HG03469 (cell line): ENCODE measurements around the gene ATP6V1E1.
"Not testable (repeated sequence)": the region's sequence is repeated elsewhere in the genome, so short reads cannot be mapped to it uniquely, and the experiment has no call there.

Experiments
- ATAC-seq: cut with Tn5 transposase; IDR thresholded peaks from one replicate; pipeline ENCODE4 v1.9.1; 2021; ENCODE audit warnings: mild to moderate bottlenecking, moderate library complexity, moderate number of reproducible peaks; ENCODE audit not compliant: unreplicated experiment

ATP6V1E1 gene

DNA sequence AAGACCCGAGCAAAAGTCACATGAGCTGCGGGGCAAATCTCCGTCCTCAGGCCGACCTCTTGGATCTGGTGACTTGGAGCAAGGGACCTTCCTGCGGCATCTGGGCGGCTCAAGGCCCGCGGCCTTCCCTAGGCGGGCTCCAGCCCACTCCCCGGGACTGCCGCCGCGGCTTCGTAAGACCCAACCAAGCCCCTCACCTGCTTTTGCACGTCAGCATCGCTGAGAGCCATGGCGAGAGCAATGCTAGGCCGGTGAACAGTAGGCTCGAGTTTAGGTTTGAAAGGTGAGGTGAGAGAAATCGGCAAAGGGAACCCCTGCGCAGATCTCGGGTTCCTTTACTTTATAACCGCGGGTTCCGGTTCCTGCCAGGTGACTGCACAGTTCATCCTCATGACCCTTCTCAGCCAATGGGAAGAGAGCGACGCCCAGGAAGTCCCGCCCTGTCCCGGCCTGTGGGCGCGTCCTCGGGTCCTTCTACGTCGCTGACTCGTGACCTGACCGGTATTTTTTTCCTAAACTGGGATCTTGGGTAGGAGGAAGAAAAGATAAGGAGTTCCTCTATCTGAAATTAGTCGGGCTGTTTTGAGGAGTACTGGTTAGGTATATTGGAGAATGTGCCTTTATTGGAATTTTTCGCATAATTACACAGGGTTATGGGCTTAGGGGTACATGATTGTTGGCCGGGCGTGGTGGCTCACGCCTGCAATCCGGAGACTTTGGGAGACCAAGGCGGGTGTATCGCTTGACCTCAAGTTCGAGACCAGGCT, at the start of gene ATP6V1E1:
TSS of gene ATP6V1E1 (minus strand) at position 344 of the 767 bp plus-strand sequence. CDS start at position 230, 114 bp downstream.
- ATAC-seq = peak; percentile 89

DNA sequence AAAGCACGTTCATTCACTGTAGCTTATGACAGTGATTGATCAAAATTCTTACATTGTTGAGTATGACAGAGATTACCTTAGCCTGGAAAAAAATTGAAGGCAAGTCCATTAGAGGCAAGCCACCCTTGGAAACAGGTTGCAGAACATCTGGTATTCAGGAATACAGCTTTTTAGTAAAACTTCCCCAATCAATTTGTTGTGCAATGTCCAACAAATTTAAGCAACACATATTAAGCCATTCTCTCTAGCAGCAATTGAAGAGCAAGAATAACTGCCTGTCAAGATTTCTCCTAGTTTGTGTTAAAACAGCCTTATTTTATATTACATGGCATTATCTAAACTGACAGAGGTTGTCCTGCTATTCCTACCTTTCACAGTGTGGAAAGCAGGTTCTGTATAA, 47.0 kb upstream of the ATP6V1E1 start:
- no peak for ATAC-seq

DNA sequence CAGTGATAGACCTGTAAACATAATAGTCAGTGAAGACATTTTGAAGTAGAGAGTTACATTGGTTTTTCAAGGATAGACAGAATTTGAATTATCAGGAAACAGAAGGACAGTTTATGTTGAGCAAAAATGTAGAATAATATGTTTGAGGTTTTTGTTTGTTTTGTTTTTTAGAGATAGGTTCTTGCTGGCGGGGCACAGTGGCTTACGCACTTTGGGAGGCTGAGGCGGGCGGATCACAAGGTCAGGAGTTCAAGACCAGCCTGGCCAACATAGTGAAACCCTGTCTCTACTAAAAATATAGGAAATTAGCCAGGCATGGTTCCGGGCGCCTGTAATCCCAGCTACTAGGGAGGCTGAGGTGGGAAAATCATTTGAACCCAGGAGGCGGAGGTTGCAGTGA, 45.6 kb upstream of the ATP6V1E1 start:
- no peak for ATAC-seq

DNA sequence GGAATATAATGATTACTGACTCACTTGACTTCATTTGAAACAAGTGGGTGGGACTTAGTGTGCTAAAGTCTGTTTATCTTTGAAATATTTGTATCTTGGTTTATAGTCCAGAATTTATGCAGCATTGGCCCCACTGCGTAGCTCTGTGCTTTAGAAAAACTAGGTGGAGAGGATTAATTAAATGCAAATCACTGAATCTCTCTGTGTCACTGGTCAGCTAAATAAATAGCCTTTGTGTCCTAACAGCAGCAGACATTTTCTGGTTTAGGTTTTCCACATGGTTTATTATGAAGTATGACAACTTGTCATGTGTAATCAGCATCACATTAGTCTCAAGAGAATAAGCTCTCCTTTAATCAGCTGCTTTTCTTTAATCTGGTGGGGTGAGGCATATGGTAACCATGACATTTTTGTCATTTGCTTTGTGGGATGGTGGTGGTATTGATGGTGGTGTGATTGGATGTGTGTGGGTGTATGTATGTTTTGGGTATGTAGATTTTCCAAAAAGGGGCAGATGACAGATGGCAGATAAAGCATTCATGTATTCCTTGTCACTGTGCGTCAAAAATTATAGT, 44.0 kb upstream of the ATP6V1E1 start:
- no peak for ATAC-seq

DNA sequence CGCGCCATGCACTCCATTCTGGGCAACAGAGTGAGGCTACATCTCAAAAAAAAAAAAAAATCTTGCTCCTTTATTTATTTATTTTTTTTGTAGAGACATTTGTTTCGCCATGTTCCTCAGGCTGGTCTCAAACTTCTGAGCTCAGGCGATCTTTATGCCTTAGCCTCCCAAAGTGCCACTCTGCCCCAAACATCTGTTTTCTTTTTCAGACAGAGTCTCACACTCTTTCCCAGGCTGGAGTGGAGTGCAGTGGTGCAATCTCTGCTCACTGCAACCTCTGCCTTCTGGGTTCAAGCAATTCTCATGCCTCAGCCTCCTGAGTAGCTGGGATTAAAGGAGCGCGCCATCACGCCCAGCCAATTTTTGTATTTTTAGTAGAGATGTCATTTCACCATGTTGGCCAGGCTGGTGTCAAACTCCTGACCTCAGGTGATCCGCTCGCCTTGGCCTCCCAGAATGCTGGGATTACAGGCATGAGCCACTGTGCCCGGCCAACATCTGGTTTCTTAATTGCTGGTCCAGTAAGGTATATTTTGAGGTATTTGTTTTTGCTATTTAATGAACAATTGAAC, 43.1 kb upstream of the ATP6V1E1 start:
- ATAC-seq = not testable (repeated sequence)

DNA sequence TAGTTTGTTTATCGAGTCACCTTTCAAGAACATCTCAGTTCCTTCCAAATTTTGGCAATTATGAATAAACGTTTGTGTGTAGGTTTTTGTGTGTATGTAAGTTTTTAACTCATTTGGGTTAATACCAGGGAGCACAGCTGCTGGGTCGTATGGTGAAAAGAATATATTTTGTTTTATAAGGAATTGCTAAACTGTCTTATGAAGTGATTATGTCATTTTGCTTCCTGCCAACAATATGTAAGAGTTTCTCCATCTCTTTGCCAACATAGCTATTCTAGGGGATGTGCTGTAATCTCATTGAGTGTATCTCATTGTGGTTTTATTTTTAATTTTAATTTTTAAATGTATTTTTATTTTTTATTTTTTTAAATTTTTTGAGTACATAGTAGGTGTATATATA, 37.3 kb upstream of the ATP6V1E1 start:
- no peak for ATAC-seq

DNA sequence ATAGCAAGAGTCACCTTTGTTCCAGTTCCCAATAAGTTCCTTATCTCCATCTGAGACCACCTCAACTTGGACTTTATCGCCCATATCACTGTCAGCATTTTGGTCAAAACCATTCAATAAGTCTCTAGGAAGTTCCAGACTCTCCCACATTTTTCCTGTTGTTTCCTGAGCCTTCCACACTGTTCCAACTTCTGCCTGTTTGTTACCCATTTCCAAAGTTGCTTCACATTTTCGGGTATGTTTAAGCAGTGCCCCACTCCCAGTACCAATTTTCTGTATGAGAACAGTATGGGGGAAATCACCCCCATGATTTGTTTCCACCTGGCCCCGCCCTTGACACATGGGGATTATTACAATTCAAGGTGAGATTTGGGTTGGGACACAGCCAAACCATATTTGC, 36.7 kb upstream of the ATP6V1E1 start:
- ATAC-seq = no peak

DNA sequence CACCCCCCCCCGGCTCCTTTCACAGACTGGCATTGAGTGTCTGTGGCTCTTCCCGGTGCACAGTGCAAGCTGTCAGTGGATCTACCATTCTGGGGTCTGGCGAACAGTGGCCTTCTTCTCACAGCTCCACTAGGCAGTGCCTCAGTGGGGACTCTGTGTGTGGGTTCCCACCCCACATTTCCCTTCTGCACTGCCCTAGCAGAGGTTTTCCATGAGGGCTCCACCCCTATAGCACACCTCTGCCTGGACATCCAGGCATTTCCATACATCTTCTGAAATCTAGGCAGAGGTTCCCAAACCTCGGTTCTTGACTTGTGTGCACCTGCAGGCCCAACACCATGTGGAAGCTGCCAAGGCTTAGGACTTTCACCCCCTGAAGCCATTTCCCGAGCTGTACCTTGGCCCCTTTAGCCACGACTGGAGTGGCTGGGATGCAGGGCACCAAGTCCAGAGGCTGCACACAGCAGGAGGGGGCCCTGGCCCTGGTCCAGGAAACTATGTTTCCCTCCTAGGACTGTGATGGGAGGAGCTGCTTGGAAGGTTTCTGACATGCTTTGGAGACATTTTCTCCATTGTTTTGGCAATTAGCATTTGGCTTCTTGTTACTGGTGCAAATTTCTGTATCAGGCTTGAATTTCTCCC, 36.0 kb upstream of the ATP6V1E1 start:
- no peak for ATAC-seq

DNA sequence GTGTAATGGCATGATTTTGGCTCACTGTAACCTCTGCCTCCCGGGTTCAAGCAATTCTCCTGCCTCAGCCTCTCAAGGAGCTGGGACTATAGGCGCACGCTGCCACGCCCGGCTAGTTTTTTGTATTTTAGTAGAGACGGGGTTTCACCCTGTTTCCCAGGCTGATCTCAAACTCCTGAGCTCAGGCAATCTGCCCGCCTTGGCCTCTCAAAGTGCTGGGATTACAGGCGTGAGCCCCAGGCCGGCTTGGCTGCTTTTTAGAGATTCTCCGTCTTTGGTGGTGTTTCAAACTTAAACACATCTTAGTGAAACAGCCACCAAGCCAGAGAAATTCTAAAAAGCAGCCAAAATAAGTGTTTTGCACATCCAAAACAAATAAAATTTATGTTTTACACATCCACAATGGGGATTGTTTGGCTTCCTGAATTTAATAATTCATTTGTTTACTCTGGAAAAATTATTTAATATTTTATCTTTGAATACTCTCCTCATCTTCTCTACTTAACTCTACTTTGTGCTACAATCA, 28.4 kb upstream of the ATP6V1E1 start:
- ATAC-seq = no peak

DNA sequence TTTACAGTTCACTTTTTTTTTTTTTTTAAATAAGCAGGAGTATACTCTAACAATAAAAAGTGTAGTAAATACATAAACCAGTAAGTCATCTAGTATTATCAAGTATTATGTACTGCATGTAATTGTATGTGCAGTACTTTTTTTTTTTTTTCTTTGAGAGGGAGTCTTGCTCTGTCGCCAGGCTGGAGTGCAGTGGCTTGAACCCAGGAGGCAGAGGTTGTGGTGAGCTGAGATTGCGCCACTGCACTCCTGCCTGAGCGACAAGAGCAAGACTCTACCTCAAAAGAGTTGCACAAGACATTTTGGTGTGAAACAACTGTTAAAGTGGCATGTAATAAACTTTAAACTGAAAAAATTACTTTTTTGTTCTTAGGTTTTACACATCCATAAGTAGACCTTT, 26.7 kb upstream of the ATP6V1E1 start:
- ATAC-seq = no peak

DNA sequence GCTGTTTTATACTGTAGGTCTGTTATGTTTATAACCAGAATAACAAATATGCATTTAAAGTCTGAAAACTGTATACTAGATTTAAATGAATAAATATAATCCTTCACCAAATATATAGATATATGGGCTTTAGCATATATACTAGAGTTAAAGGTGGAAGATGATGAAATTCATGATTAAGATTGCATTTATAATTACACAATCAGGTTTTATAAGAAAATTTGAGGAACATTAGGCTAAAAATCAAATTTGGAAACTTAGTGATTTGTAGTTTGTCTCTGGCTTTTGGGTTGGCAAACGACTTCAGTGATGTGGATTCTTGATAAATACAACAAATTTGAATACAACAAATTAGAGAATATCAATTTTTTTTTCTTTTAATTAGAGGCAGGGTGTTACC, 20.0 kb upstream of the ATP6V1E1 start:
- no peak for ATAC-seq

DNA sequence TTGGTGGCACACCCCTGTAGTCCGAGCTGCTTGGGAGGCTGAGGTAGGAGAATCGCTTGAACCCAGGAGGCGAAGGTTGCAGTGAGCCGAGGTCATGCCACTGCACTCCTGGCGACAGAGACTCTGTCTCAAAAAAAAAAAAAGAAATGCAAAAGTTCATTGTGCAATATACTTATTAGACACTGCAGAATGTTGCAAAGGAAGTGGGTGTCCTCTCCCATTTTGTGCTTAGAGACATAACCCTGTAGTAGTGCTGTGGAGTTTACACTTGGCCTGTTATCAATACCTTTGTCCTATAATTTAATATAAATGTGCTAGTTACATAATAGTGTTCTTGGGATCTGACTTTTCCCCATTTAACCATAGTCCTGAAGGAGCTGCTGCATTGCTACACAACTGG, 19.4 kb upstream of the ATP6V1E1 start:
- ATAC-seq = no peak

DNA sequence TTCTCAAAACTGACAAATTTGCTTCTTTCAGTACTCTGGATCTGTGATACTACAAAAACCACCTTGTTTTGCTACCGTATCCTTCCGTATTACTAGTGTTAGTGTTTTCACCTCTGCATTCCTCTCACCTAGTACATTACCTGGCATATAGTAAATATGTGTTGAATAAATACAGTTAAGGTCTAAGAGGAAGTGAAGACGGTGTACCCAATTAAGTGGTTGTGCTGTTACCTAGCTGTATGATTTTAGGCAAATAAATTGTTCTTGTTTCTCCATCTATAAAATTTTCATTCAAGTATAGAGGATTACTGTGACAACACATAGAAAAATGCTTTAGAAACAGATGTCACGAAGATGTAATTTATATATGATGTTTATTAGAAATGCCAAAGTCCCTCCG, 18.9 kb upstream of the ATP6V1E1 start:
- ATAC-seq = no peak

DNA sequence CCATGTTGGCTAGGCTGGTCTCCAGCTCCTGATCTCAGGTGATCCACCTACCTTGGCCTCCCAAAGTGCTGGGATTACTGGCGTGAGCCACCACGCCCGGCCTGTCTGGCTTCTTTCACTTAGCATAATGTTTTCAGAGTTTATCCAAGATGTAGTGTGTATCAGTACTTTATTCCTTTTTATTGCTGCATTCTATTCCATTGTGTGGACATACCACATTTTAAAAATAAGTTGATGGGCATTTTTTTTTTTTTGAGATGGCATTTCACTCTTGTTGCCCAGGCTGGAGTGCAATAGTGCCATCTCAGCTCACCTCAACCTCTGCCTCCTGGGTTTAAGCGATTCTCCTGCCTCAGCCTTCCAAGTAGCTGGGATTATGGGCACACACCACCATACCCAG, 13.8 kb upstream of the ATP6V1E1 start:
- ATAC-seq = not testable (repeated sequence)

DNA sequence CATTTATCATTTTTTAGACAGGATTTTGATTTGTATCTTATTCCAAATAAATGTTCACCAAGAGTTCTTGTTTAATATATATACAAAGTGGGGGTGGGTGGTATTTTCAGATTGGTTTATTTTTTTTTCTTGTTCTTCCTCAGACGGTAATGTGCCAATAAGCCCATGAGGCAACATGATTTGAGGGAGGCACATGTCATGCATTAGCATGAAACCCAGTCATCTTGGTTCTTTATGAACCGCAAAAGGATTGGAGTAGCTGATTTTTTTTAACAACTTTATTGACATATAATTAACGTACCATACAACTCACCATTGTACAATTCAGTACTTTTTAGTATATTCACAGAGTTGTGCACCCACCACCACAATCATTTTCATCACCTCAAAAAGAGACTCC, 12.7 kb upstream of the ATP6V1E1 start:
- ATAC-seq = no peak

DNA sequence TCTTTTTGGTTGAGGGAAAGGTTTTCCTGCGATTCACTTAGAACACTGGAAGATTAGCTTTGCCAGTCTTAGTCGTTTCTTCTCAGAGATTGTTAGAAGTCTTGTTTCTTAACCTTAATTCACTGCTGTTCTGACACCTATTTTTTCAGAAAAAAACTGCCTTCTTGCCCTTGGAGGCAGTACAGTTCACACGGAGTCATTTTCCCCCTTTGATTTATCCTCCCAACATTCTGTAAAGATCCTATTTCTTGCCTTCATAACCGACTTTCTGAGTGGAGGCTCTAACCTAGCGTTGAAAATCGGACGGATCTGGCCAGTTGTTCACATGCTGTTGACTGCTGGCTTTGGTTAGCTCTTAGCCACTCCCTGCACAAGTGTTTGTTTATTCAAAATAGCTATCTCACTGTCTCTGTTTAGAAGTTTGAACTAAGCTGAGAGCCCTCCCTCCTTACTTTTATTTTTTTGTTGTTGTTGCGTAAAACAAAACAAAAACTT, 10.7 kb upstream of the ATP6V1E1 start:
- ATAC-seq = no peak

DNA sequence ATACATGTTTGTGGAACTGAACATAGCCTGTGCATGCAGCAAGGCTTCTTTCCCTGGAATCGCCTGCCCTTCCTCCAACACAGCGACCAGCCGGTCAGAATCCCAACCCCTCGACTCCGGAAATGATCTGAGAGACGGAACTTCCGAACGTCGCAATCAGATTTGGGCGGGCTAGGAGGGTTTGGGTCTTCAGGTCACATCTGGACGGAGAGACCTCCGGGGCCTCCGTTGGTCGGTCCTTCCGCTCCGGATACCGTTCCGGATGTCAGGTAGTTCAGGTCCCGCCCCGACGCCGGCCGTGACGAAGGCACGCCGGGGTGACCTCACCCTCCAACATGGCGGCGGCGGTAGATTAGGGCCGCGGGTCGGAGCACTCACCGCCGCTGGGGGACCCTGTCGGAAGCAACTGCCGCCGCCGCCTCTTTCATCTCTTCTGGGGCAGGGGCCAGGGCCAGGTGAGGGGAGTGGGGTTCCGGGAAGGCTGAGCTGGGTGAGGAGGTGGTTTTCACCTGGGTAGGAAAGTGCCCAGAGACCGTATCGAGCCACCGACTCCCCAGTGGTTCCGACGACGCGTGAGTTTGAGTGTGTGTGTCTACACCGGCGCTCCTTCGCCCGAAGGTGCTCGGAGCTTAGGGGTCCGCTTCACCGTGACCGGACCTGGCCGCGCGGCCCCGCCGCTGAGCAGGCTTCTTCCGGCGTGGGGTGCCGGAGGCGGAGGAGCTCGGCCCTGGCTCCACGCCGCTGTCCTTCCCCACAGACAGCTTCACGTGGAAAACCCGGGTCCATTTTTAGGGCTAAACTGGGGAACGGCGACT, 10.1 kb upstream of the ATP6V1E1 start, which contains the start of gene BCL2L13:
TSS of gene BCL2L13 (plus strand) at position 326 of the 815 bp plus-strand sequence. CDS start 16,955 bp downstream, outside the sequence.
- ATAC-seq = peak; percentile 71

DNA sequence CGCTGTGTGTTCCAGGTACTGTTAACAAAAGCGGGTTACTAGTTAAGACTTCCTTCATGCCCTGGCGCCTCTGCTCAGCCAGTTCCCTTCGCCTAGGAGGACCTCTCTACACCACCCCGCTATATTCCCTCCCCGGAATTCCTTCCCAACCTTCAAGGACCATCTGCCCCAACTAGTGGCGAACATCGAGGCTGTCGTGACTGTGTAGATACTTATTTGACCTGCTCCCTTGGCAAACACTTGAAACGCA, 9.6 kb upstream of the ATP6V1E1 start:
- peak; percentile 15 for ATAC-seq

DNA sequence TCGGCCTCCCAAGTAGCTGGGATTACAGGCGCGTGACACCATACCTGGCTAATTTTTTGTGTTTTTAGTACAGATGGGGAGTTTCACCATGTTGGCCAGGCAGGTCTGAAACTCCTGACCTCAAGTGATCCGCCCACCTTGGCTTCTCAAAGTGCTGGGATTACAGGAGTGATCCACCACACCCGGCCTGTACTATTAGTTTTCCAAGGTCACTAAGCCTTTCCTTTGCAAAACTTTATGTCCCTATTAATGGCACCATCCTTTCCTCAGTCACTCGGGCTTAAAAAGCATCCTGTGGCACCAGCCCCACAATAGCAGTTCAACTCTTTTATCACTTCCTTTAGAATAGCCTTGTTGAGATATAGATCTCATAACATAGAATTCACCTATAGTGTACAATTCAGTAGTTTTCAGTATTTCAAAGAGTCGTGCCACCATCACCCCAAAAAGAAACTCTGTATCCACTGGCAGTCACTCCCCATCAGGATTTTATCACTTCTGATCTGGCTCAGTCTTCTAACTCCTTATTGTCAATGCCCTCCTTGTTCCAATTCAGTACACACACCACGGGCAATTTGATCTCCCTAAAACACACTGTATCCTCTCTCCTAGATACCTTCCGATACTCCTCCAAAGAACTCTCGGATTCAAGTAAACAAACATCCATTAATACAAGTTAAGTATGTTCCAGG, 9.1 kb upstream of the ATP6V1E1 start:
- no peak for ATAC-seq

DNA sequence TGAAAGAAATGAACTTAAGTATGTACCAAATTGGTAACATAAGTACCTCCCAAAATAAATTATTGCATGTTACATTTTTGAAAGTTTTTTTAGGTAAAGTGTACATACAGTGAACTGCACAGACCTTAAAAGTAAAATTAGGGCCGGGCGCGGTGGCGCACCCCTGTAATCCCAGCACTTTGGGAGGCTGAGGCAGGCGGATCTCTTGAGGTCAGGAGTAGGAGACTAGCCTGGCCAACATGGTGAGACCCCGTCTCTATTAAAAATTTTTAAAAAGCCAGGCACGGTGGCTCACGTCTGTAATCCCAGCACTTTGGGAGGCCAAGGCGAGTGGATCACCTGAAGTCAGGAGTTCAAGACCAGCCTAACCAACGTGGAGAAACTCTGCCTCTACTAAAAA, 8.3 kb upstream of the ATP6V1E1 start:
- ATAC-seq = not testable (repeated sequence)
